Natural killer cell (primary cell): Measurements from ENCODE around the gene OR52E5. TPM values are rescaled to one million over a fixed set of nuclear protein-coding genes. Genes with fewer than 3 reads are reported as not detected.

ENCODE experiments used
- ATAC-seq, 3 donors: fragments of 150-1000 bp in 2 of 3; fragments of 200-7000 bp in 1 of 3; cut with Tn5 transposase; 1 replicate in 1 of 3; 2 replicates in 2 of 3; pipeline ENCODE4 v1.10.0; 2021; ENCODE audit warnings: mild to moderate bottlenecking in 2 of 3, moderate library complexity in 2 of 3
- DNase-seq, 2 donors: peaks; one replicate each; pipeline versions ENCODE4 v3.0.0 to v3.0.0-alpha.2; 2013 to 2021; ENCODE audit warnings: mixed read lengths in 1 of 2
- H3K27ac ChIP-seq: one replicate; pipeline ENCODE4 v1.5.1; 2013; ENCODE audit warnings: mild to moderate bottlenecking, low read length
- H3K27me3 ChIP-seq: one replicate; pipeline ENCODE4 v1.6.1; 2013; ENCODE audit warnings: low read length; ENCODE audit not compliant: control insufficient read depth, insufficient read depth
- H3K36me3 ChIP-seq: one replicate; pipeline ENCODE4 v1.6.1; 2013; ENCODE audit warnings: low read length; ENCODE audit not compliant: control insufficient read depth, insufficient read depth
- H3K4me1 ChIP-seq: one replicate; pipeline ENCODE4 v1.6.1; 2013; ENCODE audit warnings: low read length; ENCODE audit not compliant: control insufficient read depth, insufficient read depth
- H3K4me3 ChIP-seq: one replicate; pipeline ENCODE4 v1.5.1; 2013; ENCODE audit warnings: low read length
- H3K9me3 ChIP-seq: one replicate; pipeline ENCODE4 v1.6.1; 2013; ENCODE audit warnings: low read length; ENCODE audit not compliant: control insufficient read depth, insufficient read depth
- H3K27ac Mint-ChIP-seq, 2 donors: one replicate each; pipeline ENCODE4 v1.8.0; 2022; ENCODE audit warnings: mild to moderate bottlenecking in 2 of 2, mixed read lengths in 2 of 2, moderate library complexity in 1 of 2
- H3K27me3 Mint-ChIP-seq, 2 donors: one replicate each; pipeline ENCODE4 v1.8.0; 2022; ENCODE audit warnings: low read depth in 2 of 2, mixed read lengths in 2 of 2
- H3K36me3 Mint-ChIP-seq: one replicate; pipeline ENCODE4 v1.8.0; 2022; ENCODE audit warnings: mixed read lengths
- H3K4me1 Mint-ChIP-seq, 2 donors: one replicate each; pipeline ENCODE4 v1.8.0; 2022; ENCODE audit warnings: mixed read lengths in 2 of 2
- H3K4me3 Mint-ChIP-seq: one replicate; pipeline ENCODE4 v1.8.0; 2022; ENCODE audit warnings: mild to moderate bottlenecking, moderate library complexity, mixed read lengths
- H3K9me3 Mint-ChIP-seq, 2 donors: one replicate each; pipeline ENCODE4 v1.8.0; 2022; ENCODE audit warnings: mixed read lengths in 2 of 2
- CTCF ChIP-seq: fragments of 200-600 bp; IDR thresholded peaks from one replicate; pipeline ENCODE4 v1.8.0; 2022; ENCODE audit warnings: antibody characterized with exemption
- WGBS: methylation state at CpG from one replicate; pipeline ENCODE4 v1.1.7; 2013; ENCODE audit warnings: missing lambda C conversion rate; ENCODE audit not compliant: insufficient coverage; 5-methylcytosine and 5-hydroxymethylcytosine counted together
- intact Hi-C: fragments of 100-400 bp; cut with micrococcal nuclease; formaldehyde crosslinking; loops from one replicate; pipeline ENCODE4 v1.14.2; 2022
- total RNA-seq, 4 donors: library from RNA; stranded (reverse); fragments of 120-200 nt in 1 of 4; gene quantifications; one replicate each; pipeline versions ENCODE4 v1.2.3 to v1.2.4, GENCODE V29; 2013 to 2022

Gene OR52E5
- total RNA-seq, 3 donors from 2014 or later (not counting 1 experiment from before 2014, with no cell fraction given) = not detected

GRCh38 chr11:5929571-5930368, 36.8 kb downstream of the OR52E5 start:
- no peaks in the 10 kb centered on the region for H3K4me1 Mint-ChIP-seq
- Histone ChIP-seq H3K27ac (no peak overlapping the region), H3K9me3 (no peaks in the 10 kb centered on the region), H3K27me3 (no peaks in the 10 kb centered on the region), H3K4me1 (no peaks in the 10 kb centered on the region), H3K4me3 (no peak overlapping the region), H3K36me3 (no peaks in the 10 kb centered on the region)
- no peak overlapping the region for H3K27ac Mint-ChIP-seq
- DNase-seq (no peak), ATAC-seq (no peak)
- intact Hi-C loops = no loop called here
- 91% methylated on average over 31 of the region's 31 CpGs for WGBS
- TF ChIP-seq CTCF = no peak
- peaks cover 10 to 16% of the 10 kb centered on the region in 2 donors for H3K9me3 Mint-ChIP-seq
- peaks cover 6% of the 10 kb centered on the region for H3K36me3 Mint-ChIP-seq
- H3K4me3 Mint-ChIP-seq = no peak overlapping the region
- peaks cover 0 to 3% of the 10 kb centered on the region in 2 donors for H3K27me3 Mint-ChIP-seq

GRCh38 chr11:5930614-5931013, 37.6 kb downstream of the OR52E5 start:
- Histone ChIP-seq H3K27ac (no peak overlapping the region), H3K9me3 (no peaks in the 10 kb centered on the region), H3K36me3 (no peaks in the 10 kb centered on the region), H3K4me3 (no peak overlapping the region), H3K27me3 (no peaks in the 10 kb centered on the region), H3K4me1 (no peaks in the 10 kb centered on the region)
- DNase-seq = no peak
- H3K4me1 Mint-ChIP-seq = no peaks in the 10 kb centered on the region
- no peaks in the 10 kb centered on the region for H3K36me3 Mint-ChIP-seq
- ATAC-seq = no peak
- 90% methylated on average over 19 of the region's 19 CpGs for WGBS
- H3K4me3 Mint-ChIP-seq = no peak overlapping the region
- no peak overlapping the region for H3K27ac Mint-ChIP-seq
- no peak for TF ChIP-seq CTCF
- H3K27me3 Mint-ChIP-seq = peaks cover 0 to 3% of the 10 kb centered on the region in 2 donors
- peaks cover 10 to 16% of the 10 kb centered on the region in 2 donors for H3K9me3 Mint-ChIP-seq
- intact Hi-C loops = no loop called here

GRCh38 chr11:5931061-5931460, 38.1 kb downstream of the OR52E5 start:
- Histone ChIP-seq H3K4me1 (no peaks in the 10 kb centered on the region), H3K27me3 (no peaks in the 10 kb centered on the region), H3K27ac (no peak overlapping the region), H3K36me3 (no peaks in the 10 kb centered on the region), H3K4me3 (no peak overlapping the region), H3K9me3 (no peaks in the 10 kb centered on the region)
- H3K4me3 Mint-ChIP-seq = no peak overlapping the region
- no peaks in the 10 kb centered on the region for H3K4me1 Mint-ChIP-seq
- ATAC-seq (no peak), DNase-seq (no peak)
- no peak for TF ChIP-seq CTCF
- H3K27ac Mint-ChIP-seq = no peak overlapping the region
- intact Hi-C loops = no loop called here
- no peaks in the 10 kb centered on the region for H3K36me3 Mint-ChIP-seq
- peaks cover 0 to 3% of the 10 kb centered on the region in 2 donors for H3K27me3 Mint-ChIP-seq
- 94% methylated on average over 8 of the region's 8 CpGs for WGBS
- H3K9me3 Mint-ChIP-seq = peaks cover 10 to 16% of the 10 kb centered on the region in 2 donors
